HG02852 (cell line): ENCODE results near the gene NFIA.

ENCODE experiments used
- ATAC-seq: cut with Tn5 transposase; IDR thresholded peaks from one replicate; pipeline ENCODE4 v1.9.1; 2021; ENCODE audit warnings: mild to moderate bottlenecking, moderate library complexity; ENCODE audit not compliant: unreplicated experiment

NFIA gene

GRCh38 chr1:61083013-61083806 lies 849 bp downstream of the NFIA start:
- no peak for ATAC-seq

DNA sequence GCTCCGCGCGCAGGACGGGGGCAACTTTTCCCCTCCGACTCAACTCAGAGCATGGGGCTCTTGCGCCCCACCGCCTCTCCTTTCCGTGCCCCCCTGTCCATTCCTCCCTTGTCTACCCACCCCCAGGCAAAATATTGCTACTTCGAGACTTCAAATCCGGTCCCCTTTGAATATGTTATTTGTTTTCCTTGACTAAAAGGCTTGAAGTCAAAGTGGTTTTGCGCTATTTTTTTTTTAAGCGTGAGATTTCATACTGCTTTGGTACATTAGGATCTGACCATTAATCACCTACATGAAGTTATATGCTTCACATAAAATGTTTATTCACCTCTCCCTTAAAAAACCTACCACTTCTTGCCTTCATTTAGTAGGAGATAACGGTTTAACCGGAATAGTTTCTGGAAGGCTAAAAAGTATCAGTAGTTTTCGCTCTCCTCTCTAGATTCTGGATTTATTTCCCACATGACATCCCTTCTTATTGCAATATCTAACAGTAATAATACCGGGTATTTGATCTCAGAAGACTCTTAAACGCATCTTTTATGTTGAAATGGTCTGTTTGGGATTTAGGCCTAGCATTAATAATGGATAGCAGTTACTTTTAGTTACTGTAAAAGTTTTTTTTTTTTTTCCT lies 1.6 kb downstream of the NFIA start:
- ATAC-seq: no peak

GRCh38 chr1:61084491-61085031 lies 2.2 kb downstream of the NFIA start:
- no peak for ATAC-seq

GRCh38 chr1:61085206-61085982 lies 3.0 kb downstream of the NFIA start:
- ATAC-seq: no peak

DNA sequence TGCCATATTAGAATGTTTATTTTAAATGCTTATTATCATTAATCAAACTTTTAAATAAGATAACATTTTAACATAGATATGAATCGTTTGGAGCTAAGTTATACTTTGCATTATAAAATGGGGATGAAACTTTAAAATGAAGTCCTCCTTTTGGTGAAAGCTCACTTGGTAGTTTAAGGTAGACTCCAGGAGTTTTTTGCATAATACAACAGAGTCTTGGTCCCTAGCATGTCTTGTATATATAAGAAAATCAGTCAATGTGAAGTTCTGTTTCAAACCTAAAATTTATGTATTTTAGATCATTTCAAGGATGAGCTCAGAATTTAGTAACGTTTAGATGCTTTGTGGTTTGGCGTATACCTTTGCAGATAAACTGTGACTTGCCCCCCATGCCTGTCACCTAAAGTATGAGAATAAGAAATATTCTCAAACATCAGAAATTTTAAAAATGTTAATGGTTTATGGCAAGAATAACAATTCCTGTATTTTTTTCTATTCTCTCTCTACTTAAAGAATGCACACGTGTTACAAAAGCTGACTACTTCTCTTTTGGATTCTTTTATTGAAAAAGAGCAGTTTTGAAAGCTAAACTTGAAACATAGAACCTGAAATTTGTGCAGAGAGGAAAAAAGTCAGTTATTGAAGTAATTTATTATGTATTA lies 3.8 kb downstream of the NFIA start:
- no peak for ATAC-seq

GRCh38 chr1:61087571-61087970 lies 5.2 kb downstream of the NFIA start:
- ATAC-seq: no peak

DNA sequence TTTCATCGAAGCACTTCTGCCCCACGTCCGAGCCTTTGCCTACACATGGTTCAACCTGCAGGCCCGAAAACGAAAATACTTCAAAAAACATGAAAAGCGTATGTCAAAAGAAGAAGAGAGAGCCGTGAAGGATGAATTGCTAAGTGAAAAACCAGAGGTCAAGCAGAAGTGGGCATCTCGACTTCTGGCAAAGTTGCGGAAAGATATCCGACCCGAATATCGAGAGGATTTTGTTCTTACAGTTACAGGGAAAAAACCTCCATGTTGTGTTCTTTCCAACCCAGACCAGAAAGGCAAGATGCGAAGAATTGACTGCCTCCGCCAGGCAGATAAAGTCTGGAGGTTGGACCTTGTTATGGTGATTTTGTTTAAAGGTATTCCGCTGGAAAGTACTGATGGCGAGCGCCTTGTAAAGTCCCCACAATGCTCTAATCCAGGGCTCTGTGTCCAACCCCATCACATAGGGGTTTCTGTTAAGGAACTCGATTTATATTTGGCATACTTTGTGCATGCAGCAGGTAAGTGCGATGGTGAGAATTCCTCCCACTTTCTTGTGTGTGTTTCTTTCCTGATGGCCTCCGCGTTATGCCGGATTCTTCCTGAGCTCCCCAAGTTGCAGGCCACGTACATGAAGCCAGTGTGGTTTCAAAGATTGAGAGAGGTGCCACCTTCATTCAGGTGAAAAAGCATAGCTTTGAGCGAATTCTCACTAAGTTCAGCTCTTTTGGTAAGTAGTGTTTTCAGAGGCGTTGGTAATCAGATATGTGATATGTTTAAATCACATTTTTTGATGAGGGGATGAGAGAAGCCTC lies 6.0 kb downstream of the NFIA start:
- ATAC-seq: no peak

GRCh38 chr1:61089338-61089737 lies 7.0 kb downstream of the NFIA start:
- ATAC-seq: no peak

- ATAC-seq: no peak
These were observed 7.4 kb downstream of the NFIA start for GRCh38 chr1:61089741-61090140.

DNA sequence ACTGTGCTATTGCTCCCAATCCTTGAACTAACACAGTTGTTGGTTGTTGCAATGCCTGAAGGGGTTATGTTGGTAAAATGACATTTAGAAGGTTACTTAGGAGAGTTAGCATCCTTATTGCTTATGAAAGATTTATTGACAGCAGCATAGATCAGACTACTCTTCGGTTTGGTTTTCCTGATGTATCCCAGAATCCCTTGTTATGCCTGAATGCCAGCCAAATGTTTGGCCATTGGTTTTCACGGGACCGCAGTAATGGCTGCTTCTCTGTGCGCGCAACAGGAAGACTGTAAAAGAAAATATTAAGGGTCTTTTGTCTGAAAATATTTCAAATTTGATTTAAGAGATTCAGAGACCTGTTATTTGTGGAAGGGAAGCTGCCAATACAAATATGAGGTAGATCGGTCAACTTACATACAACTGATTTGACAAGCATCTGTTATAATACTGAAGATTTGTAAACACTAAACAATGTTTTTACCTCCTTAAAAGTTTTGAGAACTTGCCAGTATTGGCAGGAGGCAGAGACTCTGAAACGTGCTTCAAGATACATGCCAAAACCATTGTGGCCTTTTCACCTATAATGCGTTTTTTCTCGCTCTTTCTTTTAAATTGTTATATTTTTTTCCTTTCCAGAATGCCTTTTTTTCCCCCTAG lies 8.3 kb downstream of the NFIA start:
- ATAC-seq: no peak

DNA sequence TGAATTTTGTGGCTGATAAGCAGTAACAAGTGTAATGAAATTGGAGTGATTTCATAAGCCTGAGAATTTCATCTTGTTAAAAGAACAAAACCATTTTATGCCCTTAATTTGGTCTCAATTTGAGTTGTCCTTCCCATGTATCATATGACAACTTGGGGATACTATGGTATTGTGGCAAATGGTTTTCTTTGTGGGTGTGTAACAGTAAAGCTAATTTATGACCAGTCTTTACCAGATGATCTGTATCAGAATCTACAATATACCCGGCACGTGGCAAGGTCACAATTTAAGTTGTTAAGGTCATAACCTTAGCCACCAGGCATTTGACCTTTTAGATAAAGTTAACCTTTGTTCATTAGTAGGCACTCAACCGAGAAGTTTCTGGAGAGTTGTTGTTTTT lies 9.1 kb downstream of the NFIA start:
- no peak for ATAC-seq

DNA sequence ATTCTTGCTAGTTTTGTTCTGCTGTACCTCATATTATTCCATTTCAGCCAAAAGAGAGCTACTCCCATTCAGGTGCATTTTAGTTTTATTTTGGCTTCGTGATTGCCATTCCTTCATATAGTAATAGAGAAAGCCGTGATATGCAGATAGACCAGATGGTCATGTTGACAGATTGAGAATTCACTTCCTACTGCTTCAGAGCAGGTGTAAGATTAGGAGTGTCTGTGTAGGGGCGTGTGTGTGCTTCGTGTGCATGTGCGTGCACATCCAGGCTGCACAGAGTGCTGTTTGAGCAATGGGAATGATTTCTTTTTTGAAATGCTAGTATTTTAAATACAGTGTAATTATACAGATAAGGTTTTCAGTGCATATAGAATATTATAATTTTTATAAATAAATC lies 10.3 kb downstream of the NFIA start:
- no peak for ATAC-seq

DNA sequence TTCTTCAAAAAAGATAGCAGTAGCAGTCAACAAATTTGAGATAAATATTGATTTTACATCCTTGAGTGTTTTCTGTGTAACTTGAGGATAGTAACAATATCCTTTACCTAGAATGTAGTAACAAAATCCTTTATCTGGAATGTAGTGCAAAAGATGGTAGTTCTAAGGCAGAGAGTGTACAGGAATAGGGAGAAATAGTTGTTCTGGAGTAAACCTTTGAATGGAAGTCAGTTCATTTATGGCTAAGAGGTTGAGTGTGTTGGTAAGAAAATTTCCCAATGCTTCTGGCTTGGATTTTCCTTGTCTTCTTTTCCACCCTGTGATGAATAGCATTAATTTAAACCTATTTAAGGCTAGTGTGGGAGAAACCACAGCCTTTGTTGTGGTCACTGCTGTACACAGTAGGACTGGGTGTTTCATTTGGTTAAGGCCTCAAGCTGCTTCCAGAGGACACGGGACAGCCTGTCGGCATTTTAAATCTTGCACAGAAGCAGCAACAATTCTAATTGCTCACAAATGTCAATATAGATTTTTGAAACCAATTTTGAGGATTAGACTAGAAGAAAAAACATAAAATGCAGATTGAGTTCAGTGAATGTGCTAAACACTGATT lies 11.3 kb downstream of the NFIA start:
- ATAC-seq: no peak

DNA sequence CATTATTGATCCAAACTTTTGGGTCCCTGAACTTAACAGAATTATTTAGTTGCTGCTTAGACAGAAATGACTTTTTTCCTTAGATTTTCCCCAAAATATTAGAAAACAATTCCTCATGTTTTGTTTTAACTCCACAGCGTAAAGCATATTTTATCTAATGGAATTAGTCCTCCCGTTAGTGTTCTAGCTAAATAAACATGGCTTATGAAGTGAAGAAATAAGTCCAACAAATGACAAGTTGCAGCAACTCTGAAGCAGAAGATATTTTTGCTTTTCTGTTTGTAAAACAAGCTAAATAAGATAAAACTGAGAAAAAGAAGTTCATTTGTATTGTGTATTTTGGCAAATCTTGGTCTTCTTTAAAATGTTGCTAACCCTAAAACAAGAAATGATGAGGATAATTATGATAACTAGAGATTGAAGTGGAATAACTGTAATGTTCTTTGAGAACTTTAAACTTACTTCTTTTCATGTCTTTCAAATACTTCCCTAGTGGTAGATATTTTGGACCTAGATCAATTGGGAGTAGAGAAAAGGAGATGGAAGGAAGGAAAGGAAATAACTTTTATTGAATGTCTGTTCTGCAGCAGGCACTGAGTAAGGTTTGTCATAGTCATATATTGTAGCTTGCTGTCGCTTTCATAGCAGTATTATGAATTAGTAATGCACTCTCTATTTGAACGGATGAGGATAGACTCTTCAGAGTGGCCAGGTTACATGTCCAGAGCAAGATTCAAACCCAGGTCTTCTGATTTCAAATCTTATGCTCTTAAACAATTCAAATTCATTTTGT lies 12.5 kb downstream of the NFIA start:
- no peak for ATAC-seq

DNA sequence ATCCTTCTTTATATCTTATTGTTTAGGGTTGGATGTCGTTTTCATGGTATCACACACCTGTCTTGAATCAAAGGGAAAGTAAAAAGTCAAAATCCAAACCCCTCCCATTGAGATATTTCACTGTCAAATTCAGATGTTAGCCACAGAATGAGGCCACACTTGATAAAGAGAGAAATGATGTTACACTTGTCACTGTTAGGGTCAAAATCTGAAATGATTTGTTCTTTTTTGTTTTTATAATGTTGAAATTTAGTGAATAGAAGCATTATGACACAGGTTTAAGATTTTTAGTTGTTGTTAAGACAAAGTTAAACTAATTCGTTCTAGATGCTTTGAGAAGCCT lies 13.1 kb downstream of the NFIA start:
- ATAC-seq: no peak

- no peak for ATAC-seq
These were observed 15.0 kb downstream of the NFIA start for GRCh38 chr1:61097317-61097716.

GRCh38 chr1:61097722-61098121 lies 15.4 kb downstream of the NFIA start:
- ATAC-seq: no peak

- no peak for ATAC-seq
These were observed 16.0 kb downstream of the NFIA start for GRCh38 chr1:61098333-61098732.
